Suprapubic skin (tissue), 4 donors: ENCODE measurements around the gene PHEX. TPM values are rescaled to one million over a fixed set of nuclear protein-coding genes. Genes with fewer than 3 reads are reported as not detected.

Experiments used
- DNase-seq, 2 donors: peaks; one replicate each; pipeline ENCODE4 v3.0.0-alpha.2; 2019; ENCODE audit warnings: low spot score in 2 of 2
- H3K27ac ChIP-seq: fragments of 200-600 bp; sonication (generic); one replicate; pipeline ENCODE4 v1.5.1; 2019
- H3K27me3 ChIP-seq: fragments of 200-600 bp; sonication (generic); one replicate; pipeline ENCODE4 v1.5.1; 2019
- H3K36me3 ChIP-seq: fragments of 200-600 bp; sonication (generic); one replicate; pipeline ENCODE4 v1.5.1; 2019
- H3K4me1 ChIP-seq: fragments of 200-600 bp; sonication (generic); one replicate; pipeline ENCODE4 v1.5.1; 2019
- H3K4me3 ChIP-seq: fragments of 200-600 bp; sonication (generic); one replicate; pipeline ENCODE4 v1.5.1; 2019; ENCODE audit warnings: mild to moderate bottlenecking
- H3K9me3 ChIP-seq: fragments of 200-600 bp; sonication (generic); one replicate; pipeline ENCODE4 v1.5.1; 2019
- CTCF ChIP-seq, 2 donors: fragments of 200-600 bp in 1 of 2; fragments of 450-650 bp in 1 of 2; sonication (generic) in 1 of 2; IDR thresholded peaks; one replicate each; pipeline ENCODE4 v1.5.1; 2016 to 2019; ENCODE audit warnings: antibody characterized with exemption in 2 of 2, mild to moderate bottlenecking in 1 of 2, moderate library complexity in 1 of 2
- EP300 ChIP-seq: sonication (generic); formaldehyde crosslinking; IDR thresholded peaks from one replicate; pipeline ENCODE4 v1.6.1; 2017; ENCODE audit warnings: antibody characterized with exemption
- POLR2A ChIP-seq, 2 donors: fragments of 450-650 bp; IDR thresholded peaks; one replicate each; pipeline ENCODE4 v1.6.1; 2017; ENCODE audit warnings: antibody characterized with exemption in 2 of 2, mild to moderate bottlenecking in 2 of 2, moderate library complexity in 2 of 2
- POLR2AphosphoS5 ChIP-seq, 3 donors: sonication (generic); formaldehyde crosslinking; IDR thresholded peaks; one replicate each; pipeline ENCODE4 v1.6.1; 2017; ENCODE audit warnings: antibody characterized with exemption in 3 of 3
- WGBS: methylation state at CpG from one replicate; pipeline ENCODE4 v1.1.5; 2018; 5-methylcytosine and 5-hydroxymethylcytosine counted together
- total RNA-seq, 4 donors: library from RNA; depleted of rRNA; stranded (reverse); fragments of >200 nt; gene quantifications; one replicate each; pipeline ENCODE4 v1.1.0, GENCODE V29; 2016

The PHEX gene
- total RNA-seq, 4 donors from 2014 or later: 0.21 to 0.32 (median 0.30) TPM; not detected in 1

DNA sequence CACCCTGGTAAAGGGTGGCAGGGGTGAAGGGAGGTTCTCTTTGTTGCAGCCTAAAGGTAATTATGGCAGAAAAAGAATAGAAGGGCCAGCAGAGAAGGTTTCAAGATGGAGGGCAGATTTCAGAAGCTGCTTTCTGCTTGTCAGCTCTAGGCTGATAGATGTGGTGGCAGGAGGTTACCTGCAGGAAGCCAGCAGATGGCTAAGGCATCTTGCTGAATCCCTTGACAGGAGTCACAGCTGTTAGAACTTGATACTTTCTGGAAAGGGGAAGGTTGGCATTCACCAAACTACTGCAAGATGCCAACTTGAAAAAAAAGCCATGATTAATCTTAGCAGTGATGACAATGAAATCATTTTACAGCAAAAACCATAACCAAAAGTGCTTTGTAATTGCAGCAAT lies 171.1 kb downstream of the PHEX start:
- DNase-seq: no peak
- Histone ChIP-seq H3K27me3 (no peaks in the 10 kb centered on the region), H3K27ac (no peak overlapping the region), H3K4me1 (no peaks in the 10 kb centered on the region), H3K9me3 (no peaks in the 10 kb centered on the region), H3K4me3 (no peak overlapping the region), H3K36me3 (no peaks in the 10 kb centered on the region)
- TF ChIP-seq POLR2AphosphoS5 (IDR thresholded peaks at IDR 0.05): no peak
- no peak for TF ChIP-seq EP300
- TF ChIP-seq CTCF (IDR thresholded peaks at IDR 0.05): no peak
- no peak for TF ChIP-seq POLR2A (IDR thresholded peaks at IDR 0.05)

DNA sequence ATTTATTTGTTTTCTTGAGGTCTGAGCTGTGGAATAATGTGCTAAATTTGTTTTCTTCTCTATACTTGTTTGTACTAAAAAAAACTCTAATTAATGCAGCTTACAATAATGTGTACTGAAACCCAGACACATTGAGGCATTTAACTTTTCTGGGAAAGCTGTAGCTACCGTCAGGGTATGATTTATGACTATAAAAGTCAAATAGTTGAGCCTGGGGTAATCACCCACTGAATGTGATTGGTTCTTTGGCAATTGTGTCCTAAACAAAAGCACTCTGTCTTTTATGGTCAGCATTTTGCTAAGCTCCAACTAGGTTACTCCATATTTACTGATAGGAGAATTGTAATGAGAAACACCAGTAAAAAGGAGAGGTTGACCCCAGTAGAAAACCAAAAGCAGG lies 174.7 kb downstream of the PHEX start:
- WGBS: 41% methylated on average over 1 of the region's 1 CpG
- H3K4me1 ChIP-seq: no peaks in the 10 kb centered on the region

DNA sequence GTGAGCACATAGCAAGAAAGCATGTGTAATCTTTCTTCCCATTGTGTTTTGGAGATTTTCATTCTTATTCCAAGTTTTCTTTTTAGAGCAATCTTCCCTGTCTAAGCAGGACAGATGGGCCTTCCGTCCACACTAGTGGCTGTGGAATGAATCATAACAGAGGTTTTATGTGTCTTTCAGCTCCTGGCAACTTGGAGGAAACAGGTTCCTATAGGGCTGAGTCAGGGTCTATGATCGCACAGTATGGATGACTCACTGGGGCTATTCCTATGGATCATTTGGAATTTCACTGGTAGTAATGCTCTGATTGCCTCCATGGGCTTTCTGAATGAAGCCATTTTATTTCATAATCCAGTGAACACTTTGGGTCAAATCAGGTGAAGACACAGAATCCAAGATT lies 188.8 kb downstream of the PHEX start:
- WGBS: 81% methylated on average over 2 of the region's 2 CpGs
- no peaks in the 10 kb centered on the region for H3K27me3 ChIP-seq
- no peaks in the 10 kb centered on the region for H3K4me1 ChIP-seq
- no peaks in the 10 kb centered on the region for H3K36me3 ChIP-seq
- H3K9me3 ChIP-seq: no peaks in the 10 kb centered on the region
- H3K4me3 ChIP-seq: no peak overlapping the region
- no peak overlapping the region for H3K27ac ChIP-seq
- TF ChIP-seq POLR2AphosphoS5 (IDR thresholded peaks at IDR 0.05): no peak
- TF ChIP-seq EP300: no peak
- TF ChIP-seq POLR2A (IDR thresholded peaks at IDR 0.05): no peak
- TF ChIP-seq CTCF (IDR thresholded peaks at IDR 0.05): no peak
- DNase-seq: no peak

More for the DNA sequence above, 174.7 kb downstream of the PHEX start:
- Histone ChIP-seq H3K27ac (no peak overlapping the region), H3K4me3 (no peak overlapping the region), H3K36me3 (no peaks in the 10 kb centered on the region), H3K27me3 (no peaks in the 10 kb centered on the region), H3K9me3 (no peaks in the 10 kb centered on the region)
- no peak for DNase-seq
- no peak for TF ChIP-seq POLR2A (IDR thresholded peaks at IDR 0.05)
- TF ChIP-seq POLR2AphosphoS5 (IDR thresholded peaks at IDR 0.05): no peak
- no peak for TF ChIP-seq EP300
- no peak for TF ChIP-seq CTCF (IDR thresholded peaks at IDR 0.05)

- H3K27me3 ChIP-seq: no peaks in the 10 kb centered on the region
- no peaks in the 10 kb centered on the region for H3K9me3 ChIP-seq
- TF ChIP-seq POLR2AphosphoS5 (IDR thresholded peaks at IDR 0.05) (no peak), POLR2A (IDR thresholded peaks at IDR 0.05) (no peak), EP300 (no peak), CTCF (IDR thresholded peaks at IDR 0.05) (no peak)
- H3K36me3 ChIP-seq: no peaks in the 10 kb centered on the region
- WGBS: 74% methylated on average over 5 of the region's 6 CpGs
- H3K27ac ChIP-seq: no peak overlapping the region
- no peak overlapping the region for H3K4me3 ChIP-seq
- no peak for DNase-seq
- no peaks in the 10 kb centered on the region for H3K4me1 ChIP-seq
These were observed 202.3 kb downstream of the PHEX start for GRCh38 chrX:22234380-22234779.

DNA sequence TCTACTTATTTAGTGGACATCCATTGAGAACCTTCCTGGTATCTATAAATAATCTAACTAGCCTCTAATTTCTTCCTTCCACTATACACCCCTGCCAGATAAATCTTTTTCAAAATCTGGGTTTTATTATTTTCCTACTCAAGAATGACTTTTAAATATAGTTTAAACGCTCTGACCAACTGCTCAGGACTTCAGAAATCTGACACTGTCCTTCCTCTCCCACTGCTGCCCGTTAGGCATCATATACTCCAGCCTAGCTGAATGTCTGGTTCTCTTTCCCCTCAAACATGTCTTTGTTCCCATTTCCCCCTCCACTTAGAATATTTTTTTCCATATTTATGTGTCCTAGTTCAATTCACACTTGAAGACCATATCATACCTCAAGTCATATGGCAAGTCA lies 205.4 kb downstream of the PHEX start:
- no peaks in the 10 kb centered on the region for H3K4me1 ChIP-seq
- H3K27me3 ChIP-seq: no peaks in the 10 kb centered on the region
- no peaks in the 10 kb centered on the region for H3K36me3 ChIP-seq
- H3K9me3 ChIP-seq: no peaks in the 10 kb centered on the region
- DNase-seq: no peak
- H3K4me3 ChIP-seq: no peak overlapping the region
- 50% methylated on average over 2 of the region's 2 CpGs for WGBS
- no peak overlapping the region for H3K27ac ChIP-seq
- TF ChIP-seq CTCF (IDR thresholded peaks at IDR 0.05) (no peak), POLR2A (IDR thresholded peaks at IDR 0.05) (no peak), EP300 (no peak), POLR2AphosphoS5 (IDR thresholded peaks at IDR 0.05) (no peak)
